OCI-LY7 (cell line): ENCODE measurements around the gene SRGAP3. TPM values are rescaled to one million over a fixed set of nuclear protein-coding genes. Genes with fewer than 3 reads are reported as not detected.

Experiments used
- BruUV-seq: library from RNA; stranded (reverse); fragments of 400-500 nt; replicated peaks from 2 replicates; lab custom pipeline; 2021; lab: Mats Ljungman, UMichigan
- CTCF ChIA-PET: fragments of 300-600 bp; sonication (Branson Sonifier 250); formaldehyde crosslinking; loops from one replicate; lab custom pipeline; 2022; ENCODE audit warnings: antibody characterized with exemption; ENCODE audit not compliant: unreplicated experiment; lab: Charles Lee
- POLR2A ChIA-PET: fragments of 300-600 bp; sonication (Branson Sonifier 250); formaldehyde crosslinking; loops from one replicate; lab custom pipeline; 2022; ENCODE audit warnings: antibody characterized with exemption; lab: Charles Lee
- DNase-seq: peaks from one replicate; pipeline ENCODE4 v3.0.0-alpha.2; 2015; ENCODE audit warnings: low spot score
- H2AFZ ChIP-seq: fragments of 200-600 bp; sonication (generic), shearing (Covaris generic); 2 replicates; pipeline ENCODE4 v1.6.1; 2014; ENCODE audit warnings: mild to moderate bottlenecking, antibody characterized with exemption, low read length, moderate library complexity
- H3K27ac ChIP-seq: fragments of 200-600 bp; sonication (generic); 2 replicates; pipeline ENCODE4 v1.5.1; 2014; ENCODE audit warnings: mixed run types, low read depth, mild to moderate bottlenecking, moderate library complexity, low read length, inconsistent platforms; ENCODE audit not compliant: poor library complexity, severe bottlenecking
- H3K36me3 ChIP-seq: fragments of 200-600 bp; sonication (generic); 2 replicates; pipeline ENCODE4 v1.6.1; 2014; ENCODE audit warnings: mild to moderate bottlenecking, antibody characterized with exemption, low read length, moderate library complexity, mixed read lengths; ENCODE audit not compliant: insufficient read depth
- H3K4me1 ChIP-seq: fragments of 200-600 bp; sonication (generic); 2 replicates; pipeline ENCODE4 v1.5.1; 2014; ENCODE audit warnings: mild to moderate bottlenecking, low read length; ENCODE audit not compliant: insufficient read depth, poor library complexity, severe bottlenecking
- H3K4me2 ChIP-seq: fragments of 200-600 bp; sonication (generic); 2 replicates; pipeline ENCODE4 v1.6.1; 2014; ENCODE audit warnings: mild to moderate bottlenecking, low read length
- H3K4me3 ChIP-seq: fragments of 200-600 bp; sonication (generic); 2 replicates; pipeline ENCODE4 v1.5.1; 2014; ENCODE audit warnings: mild to moderate bottlenecking, low read depth, low read length; ENCODE audit not compliant: poor library complexity, severe bottlenecking
- H3K79me2 ChIP-seq: fragments of 200-600 bp; sonication (generic); 2 replicates; pipeline ENCODE4 v1.6.1; 2016; ENCODE audit warnings: low read depth, mild to moderate bottlenecking, low read length, moderate library complexity, mixed read lengths; ENCODE audit not compliant: insufficient read depth
- H3K9me2 ChIP-seq: fragments of 200-600 bp; sonication (generic); 2 replicates; pipeline ENCODE4 v1.6.1; 2016; ENCODE audit warnings: mild to moderate bottlenecking, low read length, mixed read lengths; ENCODE audit not compliant: insufficient read depth
- H3K9me3 ChIP-seq: fragments of 200-600 bp; sonication (generic); 2 replicates; pipeline ENCODE4 v1.6.1; 2014; ENCODE audit warnings: mild to moderate bottlenecking, mixed run types, low read length, mixed read lengths
- H4K20me1 ChIP-seq: fragments of 200-600 bp; sonication (generic); 2 replicates; pipeline ENCODE4 v1.6.1; 2014; ENCODE audit warnings: mild to moderate bottlenecking, antibody characterized with exemption, low read length, moderate library complexity, mixed read lengths; ENCODE audit not compliant: insufficient read depth
- EZH2phosphoT487 ChIP-seq: fragments of 200-600 bp; sonication (generic); IDR thresholded peaks from 2 replicates; pipeline ENCODE4 v1.6.1; 2018; ENCODE audit warnings: low read depth, borderline replicate concordance, mild to moderate bottlenecking, mixed run types, antibody characterized with exemption, low read length, moderate library complexity, mixed read lengths
- intact Hi-C: fragments of 100-400 bp; cut with micrococcal nuclease; formaldehyde crosslinking; loops from one replicate; pipeline ENCODE4 v1.10.0; 2022; ENCODE audit not compliant: unreplicated experiment
- total RNA-seq, 2 experiments: library from RNA; depleted of rRNA in 1 of 2; stranded (reverse); fragments of >200 nt in 1 of 2; shearing (Covaris generic) in 1 of 2; gene quantifications; 2 replicates each; pipeline ENCODE4 v1.2.3, GENCODE V29; 2014 to 2022
- TF ChIP-seq, protein P1 (sequence below): fragments of 200-600 bp; sonication (generic); conservative IDR thresholded peaks from 2 replicates; pipeline ENCODE4 v1.5.1; 2014; ENCODE audit warnings: mild to moderate bottlenecking, antibody characterized with exemption, low read length, moderate library complexity, mixed read lengths

SRGAP3 gene
- total RNA-seq, 2 experiments from 2014 or later, result 1.5 to 1.7 TPM

DNA sequence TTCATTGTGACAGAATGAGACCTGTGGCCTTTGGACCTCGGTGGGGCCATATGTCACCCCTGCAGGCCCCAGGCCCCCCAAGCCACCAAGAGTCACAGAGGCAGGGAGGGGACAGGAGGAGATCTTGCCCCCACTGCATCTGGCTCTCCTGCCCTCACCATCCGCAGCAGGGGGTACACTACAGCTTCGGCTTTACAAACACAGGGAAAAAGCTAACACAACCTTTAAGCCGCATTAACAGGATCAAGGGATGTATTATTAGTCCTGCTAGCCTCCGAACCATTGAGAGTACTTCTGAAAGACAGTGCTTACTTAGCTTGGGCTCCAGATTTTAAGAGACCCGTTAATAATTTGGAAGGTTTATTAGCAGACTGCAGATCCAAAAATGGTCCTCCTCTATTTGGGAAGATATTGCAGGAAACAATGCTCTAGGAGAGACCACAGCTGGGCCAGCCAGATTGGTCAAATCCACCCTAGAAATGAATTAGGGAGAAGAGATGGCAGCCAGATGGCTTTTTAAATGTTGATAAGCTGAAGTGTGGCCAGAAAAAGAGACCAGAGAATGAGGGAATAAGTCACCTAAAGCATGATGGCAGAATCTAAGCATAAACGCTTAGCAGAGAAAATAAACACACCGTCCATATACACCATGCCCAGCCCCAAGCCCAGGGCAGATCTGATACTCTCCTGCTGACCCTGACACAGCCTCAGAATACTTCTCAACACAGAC is 31.5 kb downstream of the SRGAP3 start:
- no peaks in the 10 kb centered on the region for H4K20me1 ChIP-seq
- no peak overlapping the region for H3K4me3 ChIP-seq
- no peak overlapping the region for H2AFZ ChIP-seq
- H3K9me2 ChIP-seq, result no peaks in the 10 kb centered on the region
- H3K79me2 ChIP-seq, result no peaks in the 10 kb centered on the region
- TF ChIP-seq EZH2phosphoT487, result no peak
- TF ChIP-seq, protein P1, sequence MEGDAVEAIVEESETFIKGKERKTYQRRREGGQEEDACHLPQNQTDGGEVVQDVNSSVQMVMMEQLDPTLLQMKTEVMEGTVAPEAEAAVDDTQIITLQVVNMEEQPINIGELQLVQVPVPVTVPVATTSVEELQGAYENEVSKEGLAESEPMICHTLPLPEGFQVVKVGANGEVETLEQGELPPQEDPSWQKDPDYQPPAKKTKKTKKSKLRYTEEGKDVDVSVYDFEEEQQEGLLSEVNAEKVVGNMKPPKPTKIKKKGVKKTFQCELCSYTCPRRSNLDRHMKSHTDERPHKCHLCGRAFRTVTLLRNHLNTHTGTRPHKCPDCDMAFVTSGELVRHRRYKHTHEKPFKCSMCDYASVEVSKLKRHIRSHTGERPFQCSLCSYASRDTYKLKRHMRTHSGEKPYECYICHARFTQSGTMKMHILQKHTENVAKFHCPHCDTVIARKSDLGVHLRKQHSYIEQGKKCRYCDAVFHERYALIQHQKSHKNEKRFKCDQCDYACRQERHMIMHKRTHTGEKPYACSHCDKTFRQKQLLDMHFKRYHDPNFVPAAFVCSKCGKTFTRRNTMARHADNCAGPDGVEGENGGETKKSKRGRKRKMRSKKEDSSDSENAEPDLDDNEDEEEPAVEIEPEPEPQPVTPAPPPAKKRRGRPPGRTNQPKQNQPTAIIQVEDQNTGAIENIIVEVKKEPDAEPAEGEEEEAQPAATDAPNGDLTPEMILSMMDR, result no peak
- no TSS peak for BruUV-seq
- no peaks in the 10 kb centered on the region for H3K9me3 ChIP-seq
- H3K4me1 ChIP-seq, result no peaks in the 10 kb centered on the region
- no peaks in the 10 kb centered on the region for H3K36me3 ChIP-seq
- ChIA-PET CTCF (no interaction called here), POLR2A (no interaction called here)
- intact Hi-C loops, result no loop called here
- no peak for DNase-seq
- H3K4me2 ChIP-seq, result no peak overlapping the region
- H3K27ac ChIP-seq, result no peak overlapping the region

DNA sequence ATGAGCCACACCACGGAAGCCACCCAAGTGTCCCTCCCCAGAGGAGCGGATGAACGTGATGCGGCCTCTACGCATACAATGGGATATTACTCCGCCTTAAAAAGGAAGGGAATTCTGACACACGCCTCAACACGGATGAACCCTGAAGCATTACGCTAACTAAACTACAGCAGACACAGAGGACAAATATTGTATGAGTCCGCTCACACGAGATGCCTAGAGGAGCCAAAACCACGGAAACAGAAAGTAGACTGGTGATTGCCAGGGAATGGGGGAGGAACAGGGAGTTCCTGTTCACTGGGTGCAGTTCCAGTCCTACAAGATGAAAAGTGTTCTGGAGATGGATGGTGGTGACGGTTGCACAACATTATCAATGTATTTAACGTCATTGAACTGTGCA is 32.7 kb downstream of the SRGAP3 start:
- Histone ChIP-seq H3K4me2 (no peak overlapping the region), H3K4me1 (no peaks in the 10 kb centered on the region), H3K4me3 (no peak overlapping the region), H3K27ac (no peak overlapping the region), H3K36me3 (no peaks in the 10 kb centered on the region), H2AFZ (no peak overlapping the region), H3K9me3 (no peaks in the 10 kb centered on the region), H3K9me2 (no peaks in the 10 kb centered on the region), H4K20me1 (no peaks in the 10 kb centered on the region), H3K79me2 (no peaks in the 10 kb centered on the region)
- BruUV-seq, result no TSS peak
- ChIA-PET CTCF (no interaction called here), POLR2A (no interaction called here)
- no peak for TF ChIP-seq EZH2phosphoT487
- TF ChIP-seq, protein P1, result no peak
- intact Hi-C loops, result no loop called here
- DNase-seq, result no peak

DNA sequence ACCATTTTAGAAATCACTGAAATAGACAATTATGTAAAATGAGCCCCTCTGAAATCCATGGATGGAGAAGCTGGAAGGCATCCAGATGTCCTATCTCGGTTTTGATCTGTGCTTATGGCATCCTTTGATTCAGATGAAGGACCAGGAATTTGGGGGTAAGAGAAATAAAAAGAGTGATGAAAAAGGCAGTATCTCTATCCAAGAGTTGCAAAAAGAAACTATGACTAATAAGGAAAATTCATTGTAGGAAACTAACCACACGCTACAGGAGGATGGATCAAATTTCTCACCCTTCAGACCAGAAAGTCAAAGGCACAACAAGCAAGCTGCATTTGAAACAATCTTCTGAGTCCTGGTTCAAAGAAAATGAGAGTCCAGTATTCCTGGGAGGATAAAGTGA is 34.8 kb downstream of the SRGAP3 start:
- BruUV-seq, result no TSS peak
- intact Hi-C loops, result no loop called here
- H3K4me2 ChIP-seq, result no peak overlapping the region
- no peaks in the 10 kb centered on the region for H3K9me2 ChIP-seq
- H3K79me2 ChIP-seq, result no peaks in the 10 kb centered on the region
- H3K9me3 ChIP-seq, result no peaks in the 10 kb centered on the region
- H3K36me3 ChIP-seq, result no peaks in the 10 kb centered on the region
- no peak for DNase-seq
- H4K20me1 ChIP-seq, result no peaks in the 10 kb centered on the region
- TF ChIP-seq EZH2phosphoT487, result no peak
- TF ChIP-seq, protein P1, result no peak
- H3K4me1 ChIP-seq, result no peaks in the 10 kb centered on the region
- CTCF ChIA-PET, result no interaction called here
- H3K27ac ChIP-seq, result no peak overlapping the region
- H2AFZ ChIP-seq, result no peak overlapping the region
- no peak overlapping the region for H3K4me3 ChIP-seq
- POLR2A ChIA-PET, result interaction anchor here (0.6 to 0.9 kb wide), 2 partner anchors 26 to 72 kb away, joined by 3 to 7 read pairs; no protein-coding TSS in a partner anchor
